SK-N-SH treated with all-trans-retinoic acid at 6 μM for 48 hours (cell line): ENCODE measurements around the gene SLC5A6.

ENCODE experiments used
- ATAC-seq: fragments of 200-7000 bp; cut with Tn5 transposase; 3 replicates; pipeline ENCODE4 v1.9.1; 2020; ENCODE audit warnings: mild to moderate bottlenecking, moderate library complexity
- ARNTL ChIP-seq: fragments of 450-650 bp; formaldehyde crosslinking; IDR thresholded peaks from 2 replicates; pipeline ENCODE4 v1.5.0; 2020; ENCODE audit warnings: low read depth, mild to moderate bottlenecking, moderate library complexity, borderline replicate concordance
- BACH2 ChIP-seq: fragments of 250-450 bp; sonication (Bioruptor Pico); IDR thresholded peaks from 2 replicates; pipeline ENCODE4 v1.9.0; 2021; ENCODE audit warnings: mild to moderate bottlenecking, borderline replicate concordance
- ESRRG ChIP-seq: fragments of 250-450 bp; sonication (Bioruptor Pico); IDR thresholded peaks from 2 replicates; pipeline ENCODE4 v1.6.1; 2021; ENCODE audit warnings: mild to moderate bottlenecking
- GLIS3 ChIP-seq: fragments of 250-450 bp; sonication (Bioruptor Pico); IDR thresholded peaks from 2 replicates; pipeline ENCODE4 v1.5.0; 2020; ENCODE audit warnings: mild to moderate bottlenecking, moderate library complexity
- ISL1 ChIP-seq: fragments of 250-450 bp; sonication (Bioruptor Pico); IDR thresholded peaks from 2 replicates; pipeline ENCODE4 v2.1.2; 2022; ENCODE audit warnings: mild to moderate bottlenecking, moderate library complexity
- OSR1 ChIP-seq: fragments of 250-450 bp; sonication (Bioruptor Pico); IDR thresholded peaks from 2 replicates; pipeline ENCODE4 v1.8.0; 2022; ENCODE audit warnings: moderate library complexity, mild to moderate bottlenecking, inconsistent platforms
- PATZ1 ChIP-seq: fragments of 250-450 bp; sonication (Bioruptor Pico); IDR thresholded peaks from 2 replicates; pipeline ENCODE4 v1.8.0; 2020; ENCODE audit warnings: mild to moderate bottlenecking, moderate library complexity, borderline replicate concordance
- RARB ChIP-seq: fragments of 250-450 bp; sonication (Bioruptor Pico); IDR thresholded peaks from 2 replicates; pipeline ENCODE4 v1.8.0; 2021; ENCODE audit warnings: mild to moderate bottlenecking, moderate library complexity
- SNAI2 ChIP-seq: fragments of 250-450 bp; sonication (Bioruptor Pico); IDR thresholded peaks from 2 replicates; pipeline ENCODE4 v1.5.0; 2020; ENCODE audit warnings: mild to moderate bottlenecking, moderate library complexity
- TCF4 ChIP-seq: fragments of 250-450 bp; sonication (Bioruptor Pico); IDR thresholded peaks from 2 replicates; pipeline ENCODE4 v1.8.0; 2021; ENCODE audit warnings: mild to moderate bottlenecking, moderate library complexity, borderline replicate concordance
- TOX ChIP-seq: fragments of 250-450 bp; sonication (Bioruptor Pico); IDR thresholded peaks from 2 replicates; pipeline ENCODE4 v1.8.0; 2021; ENCODE audit warnings: mild to moderate bottlenecking, moderate library complexity, borderline replicate concordance
- ZC3H10 ChIP-seq: fragments of 250-450 bp; sonication (Bioruptor Pico); IDR thresholded peaks from 2 replicates; pipeline ENCODE4 v1.5.1; 2021; ENCODE audit warnings: mild to moderate bottlenecking, moderate library complexity
- ZFP3 ChIP-seq: fragments of 250-450 bp; sonication (Bioruptor Pico); IDR thresholded peaks from 2 replicates; pipeline ENCODE4 v1.5.0; 2020; ENCODE audit warnings: mild to moderate bottlenecking, moderate library complexity
- ZNF565 ChIP-seq: fragments of 450-650 bp; formaldehyde crosslinking; conservative IDR thresholded peaks from 2 replicates; pipeline ENCODE4 v1.5.0; 2020; ENCODE audit warnings: low read depth, mild to moderate bottlenecking, moderate library complexity
- ZNF70 ChIP-seq: fragments of 450-650 bp; formaldehyde crosslinking; IDR thresholded peaks from 2 replicates; pipeline ENCODE4 v1.5.0; 2020; ENCODE audit warnings: mild to moderate bottlenecking, moderate library complexity
- TF ChIP-seq, protein P1 (sequence below): fragments of 250-450 bp; sonication (Bioruptor Pico); IDR thresholded peaks from 2 replicates; pipeline ENCODE4 v1.8.0; 2021; ENCODE audit warnings: low read depth, mild to moderate bottlenecking, moderate library complexity, borderline replicate concordance
- TF ChIP-seq, protein P2 (sequence below): fragments of 250-450 bp; sonication (Bioruptor Pico); IDR thresholded peaks from 2 replicates; pipeline ENCODE4 v1.5.1; 2020; ENCODE audit warnings: low read depth, mild to moderate bottlenecking, moderate library complexity

Gene SLC5A6

DNA sequence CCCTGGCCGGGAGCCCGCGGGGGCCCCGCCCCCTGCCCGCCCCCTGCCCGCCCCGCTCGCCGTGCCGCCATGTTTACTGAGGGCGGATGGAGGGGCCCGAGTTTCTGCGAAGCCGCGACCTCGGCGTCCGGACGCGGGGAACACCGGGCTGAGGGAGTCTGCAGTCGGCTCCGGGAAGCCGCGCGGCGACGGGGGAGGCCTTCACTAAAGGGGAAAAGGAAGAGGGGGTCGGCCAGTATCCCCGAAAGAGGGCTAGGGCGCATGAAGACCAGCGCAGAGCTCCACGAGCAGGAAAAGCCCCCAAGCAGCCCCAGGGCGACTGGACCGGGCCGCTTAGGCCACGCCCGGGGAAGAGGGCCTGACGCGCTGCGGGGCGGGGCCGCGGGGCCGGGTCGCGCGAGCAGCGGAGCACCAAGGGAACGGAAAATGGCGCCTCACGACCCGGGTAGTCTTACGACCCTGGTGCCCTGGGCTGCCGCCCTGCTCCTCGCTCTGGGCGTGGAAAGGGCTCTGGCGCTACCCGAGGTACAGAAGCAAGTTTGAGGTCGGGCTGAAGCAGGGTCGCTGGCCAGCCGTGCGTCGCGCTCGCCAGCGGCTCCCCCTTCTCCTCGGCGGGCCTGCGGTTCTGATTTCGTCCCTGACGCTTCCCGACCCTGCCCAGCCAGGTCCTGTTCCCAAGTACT, at the start of gene SLC5A6, which contains the start of gene ATRAID:
Gene SLC5A6 (minus strand): TSS at position 326 of the 683 bp plus-strand sequence. CDS start 4,618 bp downstream, outside the sequence.
Gene ATRAID (plus strand): TSS at position 99 of the 683 bp plus-strand sequence. CDS start 328 bp downstream, at position 427.
- TF ChIP-seq ESRRG (CRISPR knock-in tag) (0 out of 2 replicates have a peak, but pooled peaks have one; percentile 30), ZNF70 (CRISPR knock-in tag) (peak; percentile 31; the same call in 1 of the 2 replicates), GLIS3 (CRISPR knock-in tag) (0 out of 2 replicates have a peak, but pooled peaks have one; percentile 7), ZNF565 (CRISPR knock-in tag) (0 out of 2 replicates have a peak, but pooled peaks have one; percentile 44), ISL1 (no peak), ZFP3 (CRISPR knock-in tag) (peak; percentile 62), PATZ1 (CRISPR knock-in tag) (peak; percentile 88)
- TF ChIP-seq, protein P1, sequence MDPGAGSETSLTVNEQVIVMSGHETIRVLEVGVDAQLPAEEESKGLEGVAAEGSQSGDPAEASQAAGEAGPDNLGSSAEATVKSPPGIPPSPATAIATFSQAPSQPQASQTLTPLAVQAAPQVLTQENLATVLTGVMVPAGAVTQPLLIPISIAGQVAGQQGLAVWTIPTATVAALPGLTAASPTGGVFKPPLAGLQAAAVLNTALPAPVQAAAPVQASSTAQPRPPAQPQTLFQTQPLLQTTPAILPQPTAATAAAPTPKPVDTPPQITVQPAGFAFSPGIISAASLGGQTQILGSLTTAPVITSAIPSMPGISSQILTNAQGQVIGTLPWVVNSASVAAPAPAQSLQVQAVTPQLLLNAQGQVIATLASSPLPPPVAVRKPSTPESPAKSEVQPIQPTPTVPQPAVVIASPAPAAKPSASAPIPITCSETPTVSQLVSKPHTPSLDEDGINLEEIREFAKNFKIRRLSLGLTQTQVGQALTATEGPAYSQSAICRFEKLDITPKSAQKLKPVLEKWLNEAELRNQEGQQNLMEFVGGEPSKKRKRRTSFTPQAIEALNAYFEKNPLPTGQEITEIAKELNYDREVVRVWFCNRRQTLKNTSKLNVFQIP (CRISPR knock-in tag) = no peak
- ATAC-seq = peak; percentile 94

DNA sequence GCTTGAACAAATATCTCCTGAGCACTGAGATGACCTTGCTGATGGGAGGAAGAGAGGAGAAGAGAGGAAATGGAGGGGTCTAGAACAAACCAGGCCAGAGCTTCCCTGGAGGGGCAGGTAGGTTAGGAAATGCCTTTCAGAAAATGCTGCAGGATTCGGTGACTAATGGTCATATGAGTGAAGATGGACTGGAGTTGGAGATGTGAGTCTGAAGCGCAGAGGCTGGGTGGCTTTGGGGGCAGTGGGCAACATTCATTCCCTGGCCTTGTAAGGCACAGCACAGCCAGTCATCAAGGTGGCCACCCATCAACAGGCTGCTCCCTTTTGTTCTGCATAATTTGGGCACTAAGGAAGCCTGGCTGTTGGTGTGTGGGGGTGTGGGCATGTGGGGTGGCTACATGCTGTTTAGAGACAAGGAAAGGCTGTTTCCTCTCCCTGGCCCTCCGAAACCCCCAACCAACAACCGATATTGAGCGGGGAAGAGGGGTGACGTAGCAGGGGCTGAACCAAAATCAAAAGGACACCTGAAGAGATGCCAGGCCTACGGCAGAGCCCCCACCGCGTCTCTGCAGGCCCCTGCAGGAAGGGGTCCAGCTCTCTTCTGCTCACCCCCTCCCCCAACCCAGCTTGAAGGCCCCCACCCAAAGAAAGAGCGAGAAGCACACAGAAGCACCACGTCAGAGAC, 49.3 kb upstream of the SLC5A6 start:
- TF ChIP-seq ZC3H10 (no peak), TCF4 (CRISPR knock-in tag) (no peak), ESRRG (CRISPR knock-in tag) (no peak), ZFP3 (CRISPR knock-in tag) (no peak), ARNTL (CRISPR knock-in tag) (no peak), ISL1 (no peak)
- TF ChIP-seq, protein P1 (CRISPR knock-in tag) = no peak
- TF ChIP-seq, all 23 proteins: peak for 0

GRCh38 chr2:27258051-27258450, 46.0 kb upstream of the SLC5A6 start:
- TF ChIP-seq OSR1 (CRISPR knock-in tag) = no peak
- no peak for TF ChIP-seq ZNF565 (CRISPR knock-in tag)
- TF ChIP-seq, protein P2, sequence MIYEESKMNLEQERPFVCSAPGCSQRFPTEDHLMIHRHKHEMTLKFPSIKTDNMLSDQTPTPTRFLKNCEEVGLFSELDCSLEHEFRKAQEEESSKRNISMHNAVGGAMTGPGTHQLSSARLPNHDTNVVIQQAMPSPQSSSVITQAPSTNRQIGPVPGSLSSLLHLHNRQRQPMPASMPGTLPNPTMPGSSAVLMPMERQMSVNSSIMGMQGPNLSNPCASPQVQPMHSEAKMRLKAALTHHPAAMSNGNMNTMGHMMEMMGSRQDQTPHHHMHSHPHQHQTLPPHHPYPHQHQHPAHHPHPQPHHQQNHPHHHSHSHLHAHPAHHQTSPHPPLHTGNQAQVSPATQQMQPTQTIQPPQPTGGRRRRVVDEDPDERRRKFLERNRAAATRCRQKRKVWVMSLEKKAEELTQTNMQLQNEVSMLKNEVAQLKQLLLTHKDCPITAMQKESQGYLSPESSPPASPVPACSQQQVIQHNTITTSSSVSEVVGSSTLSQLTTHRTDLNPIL (CRISPR knock-in tag) = no peak
- no peak for TF ChIP-seq ZFP3 (CRISPR knock-in tag)
- no peak for TF ChIP-seq RARB
- TF ChIP-seq ZNF70 (CRISPR knock-in tag) = no peak
- no peak for TF ChIP-seq ZC3H10
- TF ChIP-seq SNAI2 = no peak
- TF ChIP-seq TOX = no peak
- TF ChIP-seq PATZ1 (CRISPR knock-in tag) = no peak
- no peak for TF ChIP-seq ARNTL (CRISPR knock-in tag)
- no peak for TF ChIP-seq BACH2 (CRISPR knock-in tag)
- no peak for ATAC-seq

More for the DNA sequence above, 49.3 kb upstream of the SLC5A6 start:
- no peak for ATAC-seq
